ENCODE data around the gene HDAC5.

HDAC5 gene

GRCh38 chr17:44049294-44050060 is 74.0 kb downstream of the HDAC5 start:
- TF ChIP-seq CTCF (IDR thresholded peaks at IDR 0.05) = no peak

GRCh38 chr17:44045486-44045885 is 78.0 kb downstream of the HDAC5 start:
- TF ChIP-seq CTCF (IDR thresholded peaks at IDR 0.05) = no peak

GRCh38 chr17:44044071-44044470 is 79.4 kb downstream of the HDAC5 start:
- no peak for TF ChIP-seq CTCF (IDR thresholded peaks at IDR 0.05)

GRCh38 chr17:44043272-44043696 is 80.2 kb downstream of the HDAC5 start:
- TF ChIP-seq CTCF (IDR thresholded peaks at IDR 0.05) = no peak

GRCh38 chr17:44039829-44040635 is 83.4 kb downstream of the HDAC5 start:
- no peak for TF ChIP-seq CTCF (IDR thresholded peaks at IDR 0.05)

GRCh38 chr17:44038604-44039011 is 84.8 kb downstream of the HDAC5 start:
- TF ChIP-seq CTCF (IDR thresholded peaks at IDR 0.05) = no peak

- TF ChIP-seq CTCF (IDR thresholded peaks at IDR 0.05) = no peak
Measured at GRCh38 chr17:44037471-44037870, 86.0 kb downstream of the HDAC5 start.

All from LNCAP (cell line).